AG10803 (cell line): Measurements from ENCODE around the gene ZBTB42.

ENCODE experiments used
- DNase-seq: peaks from one replicate; pipeline ENCODE4 v3.0.0; 2010; ENCODE audit warnings: low read depth
- H3K4me3 ChIP-seq: 2 replicates; pipeline ENCODE4 v1.5.1; 2011; ENCODE audit warnings: mild to moderate bottlenecking, low read length, control low read depth
- CTCF ChIP-seq: conservative IDR thresholded peaks from 2 replicates; pipeline ENCODE4 v1.5.1; 2011; ENCODE audit warnings: mild to moderate bottlenecking, low read length, control low read depth, inconsistent platforms

The ZBTB42 gene

GRCh38 chr14:104775073-104775489, 25.8 kb upstream of the ZBTB42 start:
- DNase-seq = no peak
- no peak for TF ChIP-seq CTCF

GRCh38 chr14:104776481-104776880, 24.4 kb upstream of the ZBTB42 start:
- H3K4me3 ChIP-seq = no peak overlapping the region
- DNase-seq = no peak
- TF ChIP-seq CTCF = no peak

More at GRCh38 chr14:104775073-104775489, 25.8 kb upstream of the ZBTB42 start:
- H3K4me3 ChIP-seq = no peak overlapping the region

- no peak overlapping the region for H3K4me3 ChIP-seq
- TF ChIP-seq CTCF = no peak
- DNase-seq = no peak
Measured at GRCh38 chr14:104776961-104777807, 23.7 kb upstream of the ZBTB42 start.

- H3K4me3 ChIP-seq = no peak overlapping the region
- no peak for TF ChIP-seq CTCF
- DNase-seq = no peak
Measured at GRCh38 chr14:104777808-104778249, 23.1 kb upstream of the ZBTB42 start.

- TF ChIP-seq CTCF = no peak
- no peak overlapping the region for H3K4me3 ChIP-seq
- no peak for DNase-seq
Measured at GRCh38 chr14:104778694-104779331, 22.1 kb upstream of the ZBTB42 start.

GRCh38 chr14:104779776-104780512, 21.0 kb upstream of the ZBTB42 start:
- DNase-seq = no peak
- TF ChIP-seq CTCF = no peak
- no peak overlapping the region for H3K4me3 ChIP-seq
